Pancreas (tissue), 10 donors: ENCODE data around the gene MAPK13. TPM values are rescaled to one million over a fixed set of nuclear protein-coding genes. Genes with fewer than 3 reads are reported as not detected.
"Not testable (repeated sequence)": the region's sequence is repeated elsewhere in the genome, so short reads cannot be mapped to it uniquely, and the experiment has no call there.

Experiments used
- ATAC-seq, 4 donors: fragments of 200-7000 bp; cut with Tn5 transposase; one replicate each; pipeline versions ENCODE4 v1.8.0 to v1.9.1; 2020; ENCODE audit warnings: mild to moderate bottlenecking in 4 of 4, moderate library complexity in 4 of 4
- DNase-seq, 6 donors: peaks; one replicate each; pipeline ENCODE4 v3.0.0-alpha.2; 2020
- FAIRE-seq: peaks from 2 replicates; lab custom pipeline; 2012; peaks lifted over from hg19 to GRCh38; lab: Jason Lieb, UNC
- H3K27ac ChIP-seq, 4 donors: fragments of 200-600 bp; sonication (generic); 1 replicate in 3 of 4; 2 replicates in 1 of 4; pipeline versions ENCODE4 v1.5.0 to v1.8.0; 2020
- H3K27me3 ChIP-seq, 4 donors: fragments of 200-600 bp; one replicate each; pipeline ENCODE4 v1.8.0; 2021
- H3K36me3 ChIP-seq, 3 donors: fragments of 200-600 bp; sonication (generic) in 1 of 3; one replicate each; pipeline versions ENCODE4 v1.5.0 to v1.8.0; 2020 to 2021
- H3K4me1 ChIP-seq, 3 donors: fragments of 200-600 bp; one replicate each; pipeline ENCODE4 v1.8.0; 2021
- H3K4me3 ChIP-seq, 4 donors: fragments of 200-600 bp; sonication (generic) in 2 of 4; one replicate each; pipeline versions ENCODE4 v1.5.0 to v1.8.0; 2020 to 2021
- H3K9me3 ChIP-seq, 4 donors: fragments of 200-600 bp; one replicate each; pipeline ENCODE4 v1.8.0; 2021
- CTCF ChIP-seq, 4 donors: fragments of 200-600 bp; sonication (generic) in 3 of 4; IDR thresholded peaks; one replicate each; pipeline versions ENCODE4 v1.5.0 to v1.8.0; 2021; ENCODE audit warnings: antibody characterized with exemption in 4 of 4
- WGBS, 2 donors: extraction: QIAGEN DNeasy Blood & Tissue Kit; methylation state at CpG; one replicate each; pipeline ENCODE4 v1.1.7; 2013; 5-methylcytosine and 5-hydroxymethylcytosine counted together
- intact Hi-C, 3 donors: fragments of 100-400 bp; cut with DNase I; formaldehyde crosslinking; loops; one replicate each; pipeline versions ENCODE4 v1.11.1 to v1.14.2; 2022
- polyA plus RNA-seq, 2 donors: library from polyadenylated mRNA; stranded (reverse); fragments of 200-250 nt; gene quantifications; one replicate each; pipeline ENCODE4 v1.2.3, GENCODE V29; 2013
- total RNA-seq, 6 donors: library from RNA; stranded (reverse); fragmentation: NEBNext Ultra II Directional in 4 of 6; extraction: Animal tissue kit (Norgen Biotek cat#: 25700) in 4 of 6; gene quantifications; one replicate each; pipeline versions ENCODE4 v1.2.1 to v1.2.4, GENCODE V29; 2021 to 2023
- donor health status: healthy with polysubstance abuse.
- donor health status: DM: no; HTN: no; CAD: no; lungs with moderate emphysema.
- donor health status: DM: no; HTN: no; CAD: no.
- donor health status: control.
- donor health status: control.
- donor health status: Bipolar disorder and iron deficiency.
- donor health status: DM: yes; HTN: yes; CAD: no.
- donor health status: DM: no; HTN: no; CAD: no.
- donor health status: DM: no; HTN: no; CAD: no.
- donor health status: DM: yes; HTN: yes; CAD: no.

Gene MAPK13
- total RNA-seq (10 to 100 TPM; 29.9 to 46.3 (median 34.3) TPM), polyA plus RNA-seq (10 to 100 TPM; 20.2 to 28.9 TPM)

DNA sequence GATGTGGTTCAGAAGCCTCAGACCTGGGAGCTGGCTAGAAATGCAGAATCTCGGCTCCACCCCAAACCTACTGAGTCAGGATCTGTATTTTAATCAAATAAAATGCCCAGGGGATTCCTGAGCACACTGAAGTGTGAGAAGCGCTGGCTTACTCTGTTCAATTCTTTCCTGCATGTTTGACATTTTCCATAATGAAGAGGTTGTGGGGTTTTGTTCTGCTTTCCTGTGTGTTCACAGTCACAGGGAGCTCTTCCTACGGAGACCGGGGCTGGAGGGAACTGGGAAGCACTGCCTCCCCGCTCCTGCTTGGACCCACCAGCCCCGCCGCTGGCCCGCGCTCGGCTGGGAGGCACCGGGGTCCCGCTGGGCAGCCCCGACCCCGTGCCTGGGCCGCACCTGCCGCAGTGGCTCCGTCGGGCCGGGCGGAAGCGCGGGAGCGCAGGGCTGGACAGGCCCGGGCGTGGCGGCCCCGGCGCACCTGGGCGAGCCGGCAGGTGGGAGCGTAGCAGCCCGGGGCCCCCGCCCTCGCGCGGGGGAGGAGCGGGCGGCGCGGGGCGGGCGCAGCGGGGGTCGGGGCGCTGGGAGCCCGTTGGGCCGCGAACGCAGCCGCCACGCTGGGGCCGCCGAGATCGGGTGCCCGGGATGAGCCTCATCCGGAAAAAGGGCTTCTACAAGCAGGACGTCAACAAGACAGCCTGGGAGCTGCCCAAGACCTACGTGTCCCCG lies at the start of gene MAPK13:
TSS of gene MAPK13 (plus strand) at position 573 of the 726 bp plus-strand sequence. CDS start at position 643, 70 bp downstream.
- intact Hi-C loops, result loop anchor here in 1 of 3 donors (10.0 kb wide), 1 partner anchor 65 kb away; the partner anchor contains the start of gene BRPF3
- ATAC-seq, result peak; percentile 60 to 79 (median 67)
- peak; percentile 55 to 86 (median 70) for DNase-seq

DNA sequence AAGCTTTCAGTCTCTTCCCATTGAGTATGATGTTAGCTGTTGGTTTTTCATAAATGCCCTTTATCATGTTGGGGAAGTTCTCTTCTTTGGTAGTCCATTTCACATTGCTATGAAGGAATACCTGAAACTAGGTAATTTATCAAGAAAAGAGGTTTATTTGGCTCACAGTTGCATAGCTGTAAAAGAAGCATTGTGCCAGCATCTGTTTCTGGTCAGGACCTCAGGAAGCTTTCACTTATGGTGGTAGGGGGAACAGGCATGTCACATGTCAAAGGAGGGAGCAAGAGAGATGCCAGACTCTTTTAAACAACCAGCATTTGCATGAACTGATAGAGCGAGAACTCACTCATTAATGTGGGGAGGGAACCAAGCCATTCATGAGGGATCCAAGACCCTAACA lies 48.0 kb upstream of the MAPK13 start:
- ATAC-seq (no peak), FAIRE-seq (no peak), DNase-seq (no peak)
- no peak overlapping the region for H3K4me3 ChIP-seq
- H3K4me1 ChIP-seq, result no peaks in the 10 kb centered on the region
- WGBS, 2 donors, result 96 to 100% methylated on average over 1 of the region's 1 CpG
- H3K27ac ChIP-seq, result no peak overlapping the region
- H3K9me3 ChIP-seq, result no peaks in the 10 kb centered on the region
- intact Hi-C loops, result no loop called here
- TF ChIP-seq CTCF (IDR thresholded peaks at IDR 0.05), result no peak
- H3K27me3 ChIP-seq, result no peaks in the 10 kb centered on the region
- peaks cover 0 to 43% (median 13%) of the 10 kb centered on the region in 3 donors for H3K36me3 ChIP-seq

More for the DNA sequence above, at the start of gene MAPK13:
- FAIRE-seq, result no peak
- Histone ChIP-seq H3K36me3 (no peaks in the 10 kb centered on the region), H3K4me1 (peaks cover 3 to 15% (median 12%) of the 10 kb centered on the region in 3 donors), H3K27ac (peak within 1 kb of the TSS; percentile 86 to 94 (median 92)), H3K27me3 (no peaks in the 10 kb centered on the region), H3K4me3 (peak within 1 kb of the TSS; percentile 42 to 66 (median 52)), H3K9me3 (no peaks in the 10 kb centered on the region)
- no peak for TF ChIP-seq CTCF (IDR thresholded peaks at IDR 0.05)
- 2% methylated on average over 40 to 59 of the region's 59 CpGs for WGBS, 2 donors

DNA sequence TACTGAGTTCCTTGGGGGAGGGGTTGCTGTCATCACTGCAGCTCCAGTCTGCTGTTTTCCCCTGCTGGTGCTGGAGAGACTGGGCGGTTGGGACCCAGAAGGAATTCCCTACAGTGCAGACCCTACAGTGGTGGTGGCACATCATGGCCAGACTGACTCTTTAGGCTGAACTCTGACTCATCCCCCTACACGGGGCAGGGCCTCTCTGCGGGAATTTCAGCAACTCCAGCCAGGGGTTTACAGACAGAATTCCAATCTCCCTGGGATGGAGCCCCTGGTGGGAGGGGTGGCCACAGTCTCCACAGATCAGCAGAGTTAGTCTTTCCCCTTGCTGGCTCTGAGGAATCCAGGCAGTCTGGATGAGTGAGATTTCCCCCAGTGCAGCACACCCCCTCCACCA lies 46.9 kb upstream of the MAPK13 start:
- no peak for ATAC-seq
- no peak for TF ChIP-seq CTCF (IDR thresholded peaks at IDR 0.05)
- FAIRE-seq, result no peak
- Histone ChIP-seq H3K27ac (no peak overlapping the region), H3K9me3 (no peaks in the 10 kb centered on the region), H3K4me3 (no peak overlapping the region), H3K36me3 (peaks cover 0 to 43% (median 13%) of the 10 kb centered on the region in 3 donors), H3K4me1 (no peaks in the 10 kb centered on the region), H3K27me3 (no peaks in the 10 kb centered on the region)
- DNase-seq, result no peak
- intact Hi-C loops, result no loop called here
- 69 to 89% methylated on average over 3 of the region's 3 CpGs for WGBS, 2 donors

GRCh38 chr6:36088204-36088603 lies 42.1 kb upstream of the MAPK13 start:
- H3K4me1 ChIP-seq, result not testable (repeated sequence)

GRCh38 chr6:36089048-36089447 lies 41.3 kb upstream of the MAPK13 start:
- Histone ChIP-seq H3K9me3 (no peaks in the 10 kb centered on the region), H3K4me3 (no peak overlapping the region), H3K36me3 (peaks cover 0 to 5% (median 0%) of the 10 kb centered on the region in 3 donors), H3K27ac (no peak overlapping the region), H3K27me3 (no peaks in the 10 kb centered on the region), H3K4me1 (no peaks in the 10 kb centered on the region)
- intact Hi-C loops, result no loop called here
- TF ChIP-seq CTCF (IDR thresholded peaks at IDR 0.05), result no peak
- no peak for ATAC-seq
- FAIRE-seq, result no peak
- 95% methylated on average over 5 of the region's 5 CpGs for WGBS, 2 donors
- no peak for DNase-seq

More at GRCh38 chr6:36088204-36088603, 42.1 kb upstream of the MAPK13 start:
- H3K4me3 ChIP-seq, H3K27me3 ChIP-seq, ATAC-seq, H3K9me3 ChIP-seq, FAIRE-seq, intact Hi-C loops, DNase-seq, H3K27ac ChIP-seq: not testable (repeated sequence)
- 92 to 95% methylated on average over 5 of the region's 5 CpGs for WGBS, 2 donors
- H3K36me3 ChIP-seq, result peaks cover 0 to 14% (median 6%) of the 10 kb centered on the region in 3 donors
